ENCODE results near the gene SPACA4. TPM values are rescaled to one million over a fixed set of nuclear protein-coding genes. Genes with fewer than 3 reads are reported as not detected.

SPACA4 gene
- total and polyA plus RNA-seq, 10 donors: not detected

Other genes with a start within 250 kb of the SPACA4 start
- 10 to 100 TPM in 4 of 7 donors, 1 to 10 TPM in 3; 8.7 to 14.8 (median 12.5) TPM for gene TMEM143, start 242.8 kb upstream of the SPACA4 start, total RNA-seq
- gene TMEM143, start 242.8 kb upstream of the SPACA4 start, polyA plus RNA-seq: 1 to 10 TPM; 5.8 to 7.7 (median 7.0) TPM
- not detected for gene SYNGR4, start 242.4 kb upstream of the SPACA4 start, total RNA-seq
- under 1 TPM in 1 of 3 donors, not detected in 2; 0.09 TPM for gene SYNGR4, start 242.4 kb upstream of the SPACA4 start, polyA plus RNA-seq
- 10 to 100 TPM; 61.7 to 95.9 (median 76.2) TPM for gene KDELR1, start 215.2 kb upstream of the SPACA4 start, total RNA-seq
- gene KDELR1, start 215.2 kb upstream of the SPACA4 start, polyA plus RNA-seq: 10 to 100 TPM; 36.2 to 55.9 (median 45.0) TPM
- 1 to 10 TPM in 1 of 7 donors, under 1 TPM in 6; 0.28 to 1.2 (median 0.77) TPM for gene GRIN2D, start 213.1 kb upstream of the SPACA4 start, total RNA-seq
- under 1 TPM; 0.07 to 0.10 (median 0.09) TPM for gene GRIN2D, start 213.1 kb upstream of the SPACA4 start, polyA plus RNA-seq
- gene GRWD1, start 160.8 kb upstream of the SPACA4 start, total RNA-seq: 10 to 100 TPM; 24.3 to 34.5 (median 26.0) TPM
- 10 to 100 TPM in 1 of 3 donors, 1 to 10 TPM in 2; 5.5 to 14.7 (median 9.5) TPM for gene GRWD1, start 160.8 kb upstream of the SPACA4 start, polyA plus RNA-seq
- gene KCNJ14, start 151.2 kb upstream of the SPACA4 start, total RNA-seq: 1 to 10 TPM in 2 of 7 donors, under 1 TPM in 5; 0.43 to 1.4 (median 0.93) TPM
- under 1 TPM; 0.26 to 0.61 (median 0.38) TPM for gene KCNJ14, start 151.2 kb upstream of the SPACA4 start, polyA plus RNA-seq
- gene CYTH2, start 137.4 kb upstream of the SPACA4 start, total RNA-seq: 10 to 100 TPM; 31.4 to 66.4 (median 48.2) TPM
- 10 to 100 TPM; 22.6 to 44.1 (median 24.6) TPM for gene CYTH2, start 137.4 kb upstream of the SPACA4 start, polyA plus RNA-seq
- 1 to 10 TPM in 6 of 7 donors, under 1 TPM in 1; 0.69 to 4.2 (median 1.5) TPM for gene LMTK3, start 94.9 kb upstream of the SPACA4 start, total RNA-seq
- gene LMTK3, start 94.9 kb upstream of the SPACA4 start, polyA plus RNA-seq: 1 to 10 TPM in 1 of 3 donors, under 1 TPM in 2; 0.29 to 1.1 (median 0.37) TPM
- not detected for gene SULT2B1, start 54.6 kb upstream of the SPACA4 start, total RNA-seq
- under 1 TPM in 2 of 3 donors, not detected in 1; 0.12 to 0.58 TPM for gene SULT2B1, start 54.6 kb upstream of the SPACA4 start, polyA plus RNA-seq
- 1 to 10 TPM in 1 of 7 donors, under 1 TPM in 1, not detected in 5; 0.46 to 2.0 TPM for gene FAM83E, start 8.3 kb downstream of the SPACA4 start, total RNA-seq
- gene FAM83E, start 8.3 kb downstream of the SPACA4 start, polyA plus RNA-seq: under 1 TPM; 0.04 to 0.67 (median 0.20) TPM
- 1,000 to 10,000 TPM; 1,136 to 2,739 (median 1,465) TPM for gene RPL18, start 12.4 kb downstream of the SPACA4 start, total RNA-seq
- 1,000 to 10,000 TPM; 3,728 to 5,575 (median 5,277) TPM for gene RPL18, start 12.4 kb downstream of the SPACA4 start, polyA plus RNA-seq
- 10 to 100 TPM; 12.4 to 26.5 (median 23.5) TPM for gene SPHK2, start 12.8 kb downstream of the SPACA4 start, total RNA-seq
- gene SPHK2, start 12.8 kb downstream of the SPACA4 start, polyA plus RNA-seq: 10 to 100 TPM in 1 of 3 donors, 1 to 10 TPM in 2; 7.9 to 20.8 (median 9.7) TPM
- 10 to 100 TPM; 11.4 to 29.5 (median 22.5) TPM for gene DBP, start 30.6 kb downstream of the SPACA4 start, total RNA-seq
- gene DBP, start 30.6 kb downstream of the SPACA4 start, polyA plus RNA-seq: 10 to 100 TPM; 21.8 to 26.8 (median 24.1) TPM
- 10 to 100 TPM in 2 of 7 donors, 1 to 10 TPM in 5; 1.9 to 10.7 (median 4.4) TPM for gene CA11, start 39.4 kb downstream of the SPACA4 start, total RNA-seq
- gene CA11, start 39.4 kb downstream of the SPACA4 start, polyA plus RNA-seq: 10 to 100 TPM in 2 of 3 donors, 1 to 10 TPM in 1; 9.7 to 14.5 (median 10.5) TPM
- gene NTN5, start 66.3 kb downstream of the SPACA4 start, total RNA-seq: 1 to 10 TPM in 3 of 7 donors, under 1 TPM in 3, not detected in 1; 0.30 to 2.1 (median 1.2) TPM
- 1 to 10 TPM in 1 of 3 donors, under 1 TPM in 2; 0.49 to 1.1 (median 0.51) TPM for gene NTN5, start 66.3 kb downstream of the SPACA4 start, polyA plus RNA-seq
- gene FUT2, start 89.2 kb downstream of the SPACA4 start, total RNA-seq: under 1 TPM in 3 of 7 donors, not detected in 4; 0.17 to 0.65 (median 0.38) TPM
- gene FUT2, start 89.2 kb downstream of the SPACA4 start, polyA plus RNA-seq: 1 to 10 TPM in 1 of 3 donors, under 1 TPM in 1, not detected in 1; 0.22 to 1.2 TPM
- 10 to 100 TPM in 1 of 7 donors, 1 to 10 TPM in 6; 3.1 to 10.3 (median 4.0) TPM for gene MAMSTR, start 113.0 kb downstream of the SPACA4 start, total RNA-seq
- 10 to 100 TPM in 1 of 3 donors, 1 to 10 TPM in 1, under 1 TPM in 1; 0.93 to 10.7 (median 3.6) TPM for gene MAMSTR, start 113.0 kb downstream of the SPACA4 start, polyA plus RNA-seq
- 10 to 100 TPM; 30.3 to 78.1 (median 39.8) TPM for gene RASIP1, start 133.9 kb downstream of the SPACA4 start, total RNA-seq
- gene RASIP1, start 133.9 kb downstream of the SPACA4 start, polyA plus RNA-seq: 10 to 100 TPM; 15.1 to 62.8 (median 42.1) TPM
- gene IZUMO1, start 140.2 kb downstream of the SPACA4 start, total RNA-seq: 1 to 10 TPM in 5 of 7 donors, under 1 TPM in 1, not detected in 1; 0.84 to 5.3 (median 1.8) TPM
- gene IZUMO1, start 140.2 kb downstream of the SPACA4 start, polyA plus RNA-seq: 1 to 10 TPM in 1 of 3 donors, under 1 TPM in 2; 0.26 to 1.0 (median 0.50) TPM
- 10 to 100 TPM in 4 of 7 donors, 1 to 10 TPM in 3; 5.6 to 22.9 (median 10.0) TPM for gene FUT1, start 145.9 kb downstream of the SPACA4 start, total RNA-seq
- 1 to 10 TPM; 1.0 to 6.5 (median 2.7) TPM for gene FUT1, start 145.9 kb downstream of the SPACA4 start, polyA plus RNA-seq
- not detected for gene FGF21, start 148.8 kb downstream of the SPACA4 start, total RNA-seq
- not detected for gene FGF21, start 148.8 kb downstream of the SPACA4 start, polyA plus RNA-seq
- gene BCAT2, start 204.3 kb downstream of the SPACA4 start, total RNA-seq: 10 to 100 TPM; 15.5 to 25.3 (median 20.4) TPM
- gene BCAT2, start 204.3 kb downstream of the SPACA4 start, polyA plus RNA-seq: 10 to 100 TPM; 25.5 to 31.7 (median 29.4) TPM
- gene HSD17B14, start 229.7 kb downstream of the SPACA4 start, total RNA-seq: 10 to 100 TPM in 3 of 7 donors, 1 to 10 TPM in 4; 2.4 to 14.7 (median 8.1) TPM
- gene HSD17B14, start 229.7 kb downstream of the SPACA4 start, polyA plus RNA-seq: 10 to 100 TPM; 10.1 to 16.5 (median 11.2) TPM

Measured in spleen (tissue), 10 donors.